WTC11 (cell line): ENCODE measurements around the gene PNLIPRP1. TPM values are rescaled to one million over a fixed set of nuclear protein-coding genes. Genes with fewer than 3 reads are reported as not detected.

Experiments used
- AFF4 ChIP-seq: sonication (generic); formaldehyde crosslinking; IDR thresholded peaks from 2 replicates; pipeline ENCODE4 v1.8.1; 2023; ENCODE audit warnings: mild to moderate bottlenecking, missing genetic modification reagents, borderline replicate concordance
- ATF6 ChIP-seq: sonication (generic); formaldehyde crosslinking; IDR thresholded peaks from 2 replicates; pipeline ENCODE4 v1.8.1; 2023; ENCODE audit warnings: mild to moderate bottlenecking, missing genetic modification reagents
- CBFB ChIP-seq: sonication (generic); formaldehyde crosslinking; IDR thresholded peaks from 2 replicates; pipeline ENCODE4 v1.8.1; 2022; ENCODE audit warnings: mild to moderate bottlenecking, low read depth, missing genetic modification reagents
- CREM ChIP-seq: sonication (generic); formaldehyde crosslinking; IDR thresholded peaks from 2 replicates; pipeline ENCODE4 v1.8.1; 2022; ENCODE audit warnings: mild to moderate bottlenecking, missing genetic modification reagents, moderate library complexity
- ELF4 ChIP-seq: sonication (generic); formaldehyde crosslinking; IDR thresholded peaks from 2 replicates; pipeline ENCODE4 v1.8.1; 2022; ENCODE audit warnings: low read depth, mild to moderate bottlenecking, moderate library complexity, missing genetic modification reagents
- HMGA2 ChIP-seq: fragments of 250-450 bp; sonication (Bioruptor Pico); IDR thresholded peaks from 2 replicates; pipeline ENCODE4 v1.4.0; 2021; ENCODE audit warnings: mild to moderate bottlenecking, moderate library complexity
- MXD4 ChIP-seq: fragments of 250-450 bp; sonication (Bioruptor Pico); IDR thresholded peaks from 2 replicates; pipeline ENCODE4 v1.8.0; 2021; ENCODE audit warnings: mild to moderate bottlenecking, moderate library complexity, borderline replicate concordance
- PRRX2 ChIP-seq: fragments of 250-450 bp; sonication (Bioruptor Pico); IDR thresholded peaks from 2 replicates; pipeline ENCODE4 v1.8.0; 2021; ENCODE audit warnings: mild to moderate bottlenecking
- RORB ChIP-seq: fragments of 250-450 bp; sonication (Bioruptor Pico); IDR thresholded peaks from 2 replicates; pipeline ENCODE4 v1.9.0; 2021; ENCODE audit warnings: mild to moderate bottlenecking
- SMAD3 ChIP-seq: sonication (generic); formaldehyde crosslinking; IDR thresholded peaks from 2 replicates; pipeline ENCODE4 v1.8.0; 2022; ENCODE audit warnings: missing genetic modification reagents, mild to moderate bottlenecking, borderline replicate concordance
- TEAD4 ChIP-seq: sonication (generic); formaldehyde crosslinking; IDR thresholded peaks from 2 replicates; pipeline ENCODE4 v1.8.0; 2022; ENCODE audit warnings: mild to moderate bottlenecking, missing genetic modification reagents
- ZNF138 ChIP-seq: sonication (generic); formaldehyde crosslinking; conservative IDR thresholded peaks from 2 replicates; pipeline ENCODE4 v1.8.1; 2022; ENCODE audit warnings: mild to moderate bottlenecking, moderate library complexity, missing genetic modification reagents
- total RNA-seq: library from RNA; stranded (reverse); gene quantifications from 3 replicates; pipeline ENCODE4 v1.2.3, GENCODE V29; 2021
- TF ChIP-seq, protein P1 (sequence below): sonication (generic); formaldehyde crosslinking; IDR thresholded peaks from 2 replicates; pipeline ENCODE4 v1.8.0; 2023; ENCODE audit warnings: mild to moderate bottlenecking, missing genetic modification reagents
- TF ChIP-seq, protein P2 (sequence below): fragments of 250-450 bp; sonication (Bioruptor Pico); IDR thresholded peaks from 2 replicates; pipeline ENCODE4 v1.9.0; 2021; ENCODE audit warnings: mild to moderate bottlenecking, borderline replicate concordance

PNLIPRP1 gene
- total RNA-seq, 1 experiment from 2014 or later = 0.68 TPM

GRCh38 chr10:116608686-116609594, 18.2 kb downstream of the PNLIPRP1 start (continued):
- TF ChIP-seq, protein P1, sequence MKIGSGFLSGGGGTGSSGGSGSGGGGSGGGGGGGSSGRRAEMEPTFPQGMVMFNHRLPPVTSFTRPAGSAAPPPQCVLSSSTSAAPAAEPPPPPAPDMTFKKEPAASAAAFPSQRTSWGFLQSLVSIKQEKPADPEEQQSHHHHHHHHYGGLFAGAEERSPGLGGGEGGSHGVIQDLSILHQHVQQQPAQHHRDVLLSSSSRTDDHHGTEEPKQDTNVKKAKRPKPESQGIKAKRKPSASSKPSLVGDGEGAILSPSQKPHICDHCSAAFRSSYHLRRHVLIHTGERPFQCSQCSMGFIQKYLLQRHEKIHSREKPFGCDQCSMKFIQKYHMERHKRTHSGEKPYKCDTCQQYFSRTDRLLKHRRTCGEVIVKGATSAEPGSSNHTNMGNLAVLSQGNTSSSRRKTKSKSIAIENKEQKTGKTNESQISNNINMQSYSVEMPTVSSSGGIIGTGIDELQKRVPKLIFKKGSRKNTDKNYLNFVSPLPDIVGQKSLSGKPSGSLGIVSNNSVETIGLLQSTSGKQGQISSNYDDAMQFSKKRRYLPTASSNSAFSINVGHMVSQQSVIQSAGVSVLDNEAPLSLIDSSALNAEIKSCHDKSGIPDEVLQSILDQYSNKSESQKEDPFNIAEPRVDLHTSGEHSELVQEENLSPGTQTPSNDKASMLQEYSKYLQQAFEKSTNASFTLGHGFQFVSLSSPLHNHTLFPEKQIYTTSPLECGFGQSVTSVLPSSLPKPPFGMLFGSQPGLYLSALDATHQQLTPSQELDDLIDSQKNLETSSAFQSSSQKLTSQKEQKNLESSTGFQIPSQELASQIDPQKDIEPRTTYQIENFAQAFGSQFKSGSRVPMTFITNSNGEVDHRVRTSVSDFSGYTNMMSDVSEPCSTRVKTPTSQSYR = no peak
- TF ChIP-seq HMGA2 (no peak), ATF6 (CRISPR knock-in tag) (no peak), ELF4 (CRISPR knock-in tag) (no peak), SMAD3 (CRISPR knock-in tag) (no peak), CREM (CRISPR knock-in tag) (no peak), PRRX2 (CRISPR knock-in tag) (no peak), RORB (CRISPR knock-in tag) (no peak), CBFB (CRISPR knock-in tag) (no peak), AFF4 (CRISPR knock-in tag) (no peak), MXD4 (CRISPR knock-in tag) (no peak), ZNF138 (CRISPR knock-in tag) (no peak), TEAD4 (no peak)
- TF ChIP-seq, protein P2, sequence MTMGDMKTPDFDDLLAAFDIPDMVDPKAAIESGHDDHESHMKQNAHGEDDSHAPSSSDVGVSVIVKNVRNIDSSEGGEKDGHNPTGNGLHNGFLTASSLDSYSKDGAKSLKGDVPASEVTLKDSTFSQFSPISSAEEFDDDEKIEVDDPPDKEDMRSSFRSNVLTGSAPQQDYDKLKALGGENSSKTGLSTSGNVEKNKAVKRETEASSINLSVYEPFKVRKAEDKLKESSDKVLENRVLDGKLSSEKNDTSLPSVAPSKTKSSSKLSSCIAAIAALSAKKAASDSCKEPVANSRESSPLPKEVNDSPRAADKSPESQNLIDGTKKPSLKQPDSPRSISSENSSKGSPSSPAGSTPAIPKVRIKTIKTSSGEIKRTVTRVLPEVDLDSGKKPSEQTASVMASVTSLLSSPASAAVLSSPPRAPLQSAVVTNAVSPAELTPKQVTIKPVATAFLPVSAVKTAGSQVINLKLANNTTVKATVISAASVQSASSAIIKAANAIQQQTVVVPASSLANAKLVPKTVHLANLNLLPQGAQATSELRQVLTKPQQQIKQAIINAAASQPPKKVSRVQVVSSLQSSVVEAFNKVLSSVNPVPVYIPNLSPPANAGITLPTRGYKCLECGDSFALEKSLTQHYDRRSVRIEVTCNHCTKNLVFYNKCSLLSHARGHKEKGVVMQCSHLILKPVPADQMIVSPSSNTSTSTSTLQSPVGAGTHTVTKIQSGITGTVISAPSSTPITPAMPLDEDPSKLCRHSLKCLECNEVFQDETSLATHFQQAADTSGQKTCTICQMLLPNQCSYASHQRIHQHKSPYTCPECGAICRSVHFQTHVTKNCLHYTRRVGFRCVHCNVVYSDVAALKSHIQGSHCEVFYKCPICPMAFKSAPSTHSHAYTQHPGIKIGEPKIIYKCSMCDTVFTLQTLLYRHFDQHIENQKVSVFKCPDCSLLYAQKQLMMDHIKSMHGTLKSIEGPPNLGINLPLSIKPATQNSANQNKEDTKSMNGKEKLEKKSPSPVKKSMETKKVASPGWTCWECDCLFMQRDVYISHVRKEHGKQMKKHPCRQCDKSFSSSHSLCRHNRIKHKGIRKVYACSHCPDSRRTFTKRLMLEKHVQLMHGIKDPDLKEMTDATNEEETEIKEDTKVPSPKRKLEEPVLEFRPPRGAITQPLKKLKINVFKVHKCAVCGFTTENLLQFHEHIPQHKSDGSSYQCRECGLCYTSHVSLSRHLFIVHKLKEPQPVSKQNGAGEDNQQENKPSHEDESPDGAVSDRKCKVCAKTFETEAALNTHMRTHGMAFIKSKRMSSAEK (CRISPR knock-in tag) = no peak
- TF ChIP-seq, all 79 proteins: peak for 0
